Left lung (tissue), 10 donors: ENCODE results near the gene DCXR. TPM values are rescaled to one million over a fixed set of nuclear protein-coding genes. Genes with fewer than 3 reads are reported as not detected.

Experiments used
- ATAC-seq: fragments of 200-7000 bp; cut with Tn5 transposase; one replicate; pipeline ENCODE4 v1.9.1; 2020; ENCODE audit warnings: moderate library complexity
- DNase-seq, 4 donors: peaks; one replicate each; pipeline ENCODE4 v3.0.0-alpha.2; 2013 to 2020
- H3K27ac ChIP-seq, 2 donors: fragments of 200-600 bp; sonication (generic) in 1 of 2; one replicate each; pipeline versions ENCODE4 v1.5.0 to v1.8.0; 2020 to 2021
- H3K27me3 ChIP-seq, 2 donors: fragments of 200-600 bp; sonication (generic) in 1 of 2; one replicate each; pipeline versions ENCODE4 v1.5.0 to v1.8.0; 2020 to 2021
- H3K36me3 ChIP-seq, 2 donors: fragments of 200-600 bp; sonication (generic) in 1 of 2; one replicate each; pipeline versions ENCODE4 v1.5.0 to v1.8.0; 2020 to 2021
- H3K4me1 ChIP-seq, 2 donors: fragments of 200-600 bp; one replicate each; pipeline ENCODE4 v1.8.0; 2021
- H3K4me3 ChIP-seq, 2 donors: fragments of 200-600 bp; sonication (generic) in 1 of 2; one replicate each; pipeline versions ENCODE4 v1.5.0 to v1.8.0; 2020 to 2021; ENCODE audit warnings: mild to moderate bottlenecking in 1 of 2
- H3K9me3 ChIP-seq, 2 donors: fragments of 200-600 bp; sonication (generic) in 1 of 2; one replicate each; pipeline versions ENCODE4 v1.5.0 to v1.8.0; 2020 to 2021
- CTCF ChIP-seq, 2 donors: fragments of 200-600 bp; sonication (generic) in 1 of 2; IDR thresholded peaks; one replicate each; pipeline versions ENCODE4 v1.5.0 to v1.8.0; 2021; ENCODE audit warnings: antibody characterized with exemption in 2 of 2
- intact Hi-C, 2 donors: fragments of 100-400 bp; cut with DNase I; formaldehyde crosslinking; loops; one replicate each; pipeline versions ENCODE4 v1.11.2 to v1.14.2; 2022
- polyA plus RNA-seq, 6 donors: library from polyadenylated mRNA; unstranded; fragments of 120-200 nt; gene quantifications; one replicate each; pipeline ENCODE4 v1.2.1, GENCODE V29; 2013; ENCODE audit not compliant: insufficient read length in 6 of 6
- total RNA-seq, 2 donors: library from RNA; stranded (reverse); fragmentation: NEBNext Ultra II Directional; extraction: Animal tissue kit (Norgen Biotek cat#: 25700); gene quantifications; one replicate each; pipeline ENCODE4 v1.2.1, GENCODE V29; 2021
- donor health status: DM: no; HTN: yes; CAD: no.
- donor health status: DM: no; HTN: no; CAD: no.

Gene DCXR
- total and polyA plus RNA-seq, 8 donors: 56.0 to 152 (median 79.4) TPM

GRCh38 chr17:81994593-81995462 is 42.7 kb downstream of the DCXR start:
- Histone ChIP-seq H3K4me1 (peaks cover 18 to 32% of the 10 kb centered on the region in 2 donors), H3K4me3 (no peak overlapping the region), H3K9me3 (no peaks in the 10 kb centered on the region), H3K36me3 (peaks cover 0 to 33% of the 10 kb centered on the region in 2 donors), H3K27ac (no peak overlapping the region), H3K27me3 (no peaks in the 10 kb centered on the region)
- DNase-seq (peak in 2 of 4 donors; percentile 75 to 79), ATAC-seq (peak; percentile 42)
- intact Hi-C loops: no loop called here
- no peak for TF ChIP-seq CTCF (IDR thresholded peaks at IDR 0.05)

- H3K27ac ChIP-seq: no peak overlapping the region
- intact Hi-C loops: no loop called here
- ATAC-seq (no peak), DNase-seq (peak in 1 of 4 donors; percentile 59)
- H3K4me3 ChIP-seq: no peak overlapping the region
- H3K36me3 ChIP-seq: peaks cover 0 to 32% of the 10 kb centered on the region in 2 donors
- no peak for TF ChIP-seq CTCF (IDR thresholded peaks at IDR 0.05)
- H3K4me1 ChIP-seq: peaks cover 18 to 32% of the 10 kb centered on the region in 2 donors
- H3K9me3 ChIP-seq: no peaks in the 10 kb centered on the region
- no peaks in the 10 kb centered on the region for H3K27me3 ChIP-seq
These were observed 43.5 kb downstream of the DCXR start for GRCh38 chr17:81993729-81994592.

GRCh38 chr17:81992306-81993102 is 45.0 kb downstream of the DCXR start:
- Histone ChIP-seq H3K27me3 (no peaks in the 10 kb centered on the region), H3K4me3 (no peak overlapping the region), H3K4me1 (peaks cover 18 to 32% of the 10 kb centered on the region in 2 donors), H3K36me3 (peaks cover 0 to 35% of the 10 kb centered on the region in 2 donors), H3K9me3 (no peaks in the 10 kb centered on the region), H3K27ac (peak overlapping the region; percentile 20 to 63)
- ATAC-seq (peak; percentile 0), DNase-seq (peak in 2 of 4 donors; percentile 64 to 67)
- intact Hi-C loops: no loop called here
- TF ChIP-seq CTCF (IDR thresholded peaks at IDR 0.05): no peak

- peak in 3 of 4 donors; percentile 80 to 95 (median 89) for DNase-seq
- no peak for TF ChIP-seq CTCF (IDR thresholded peaks at IDR 0.05)
- Histone ChIP-seq H3K27ac (peak overlapping the region; percentile 20 to 63), H3K4me1 (peaks cover 18 to 32% of the 10 kb centered on the region in 2 donors), H3K9me3 (no peaks in the 10 kb centered on the region), H3K36me3 (peaks cover 0 to 37% of the 10 kb centered on the region in 2 donors), H3K4me3 (no peak overlapping the region), H3K27me3 (no peaks in the 10 kb centered on the region)
- intact Hi-C loops: no loop called here
- ATAC-seq: peak; percentile 91
These were observed 45.7 kb downstream of the DCXR start for GRCh38 chr17:81991684-81992305.
